ENCODE data around the gene OXER1.

DNA sequence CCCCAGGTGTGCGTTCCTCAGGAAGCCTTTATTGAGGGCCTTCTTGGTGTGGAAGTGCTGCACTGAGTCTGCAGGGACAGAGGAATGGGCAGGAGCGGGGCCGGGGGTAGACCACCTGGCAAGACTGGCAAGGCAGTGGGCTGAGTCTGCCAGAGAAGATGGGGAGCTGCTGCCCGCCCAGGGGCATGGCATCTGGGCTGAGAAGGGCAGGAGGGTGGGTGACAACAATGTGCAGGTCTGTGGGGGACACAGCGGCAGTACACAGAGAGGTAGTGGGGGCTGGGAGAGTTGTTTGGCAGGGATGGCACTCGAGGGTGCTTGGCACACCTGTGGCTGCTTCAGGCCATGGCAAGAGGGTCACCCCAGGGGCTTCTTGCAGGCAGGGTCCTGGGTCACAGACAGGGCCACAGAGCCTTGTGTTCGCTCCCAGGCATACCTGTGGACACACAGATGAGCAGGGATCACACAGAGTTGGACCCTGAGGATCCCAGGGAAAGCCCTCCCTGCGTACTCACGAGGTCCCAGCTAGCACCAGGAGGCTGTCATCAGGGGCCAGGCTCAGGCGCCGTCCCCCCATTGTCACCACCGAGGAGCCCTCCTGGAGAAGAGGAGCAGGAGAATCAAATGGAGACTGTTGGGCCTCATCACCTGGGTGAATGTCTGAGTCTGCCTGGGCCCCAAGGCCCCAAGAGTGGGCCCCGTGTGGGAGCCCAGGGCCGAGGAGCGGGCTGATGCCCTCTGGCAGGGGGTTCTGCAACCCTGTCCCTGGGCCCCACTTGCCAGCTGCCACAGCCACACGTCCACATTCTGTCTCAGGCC lies 3.4 kb upstream of the OXER1 start:
- TF ChIP-seq POLR2AphosphoS5 (IDR thresholded peaks at IDR 0.05) (no peak), POLR2A (IDR thresholded peaks at IDR 0.05) (no peak)
- TF ChIP-seq, protein P1, sequence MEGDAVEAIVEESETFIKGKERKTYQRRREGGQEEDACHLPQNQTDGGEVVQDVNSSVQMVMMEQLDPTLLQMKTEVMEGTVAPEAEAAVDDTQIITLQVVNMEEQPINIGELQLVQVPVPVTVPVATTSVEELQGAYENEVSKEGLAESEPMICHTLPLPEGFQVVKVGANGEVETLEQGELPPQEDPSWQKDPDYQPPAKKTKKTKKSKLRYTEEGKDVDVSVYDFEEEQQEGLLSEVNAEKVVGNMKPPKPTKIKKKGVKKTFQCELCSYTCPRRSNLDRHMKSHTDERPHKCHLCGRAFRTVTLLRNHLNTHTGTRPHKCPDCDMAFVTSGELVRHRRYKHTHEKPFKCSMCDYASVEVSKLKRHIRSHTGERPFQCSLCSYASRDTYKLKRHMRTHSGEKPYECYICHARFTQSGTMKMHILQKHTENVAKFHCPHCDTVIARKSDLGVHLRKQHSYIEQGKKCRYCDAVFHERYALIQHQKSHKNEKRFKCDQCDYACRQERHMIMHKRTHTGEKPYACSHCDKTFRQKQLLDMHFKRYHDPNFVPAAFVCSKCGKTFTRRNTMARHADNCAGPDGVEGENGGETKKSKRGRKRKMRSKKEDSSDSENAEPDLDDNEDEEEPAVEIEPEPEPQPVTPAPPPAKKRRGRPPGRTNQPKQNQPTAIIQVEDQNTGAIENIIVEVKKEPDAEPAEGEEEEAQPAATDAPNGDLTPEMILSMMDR (IDR thresholded peaks at IDR 0.05) = no peak

Measured in prostate gland (tissue), 2 donors.